GM19099 (cell line): Measurements from ENCODE around the gene WNT7A.

Source experiments
- POLR2A ChIP-seq: IDR thresholded peaks from 3 replicates; pipeline ENCODE4 v1.6.1; 2011; ENCODE audit warnings: low read depth; ENCODE audit not compliant: insufficient read length; ENCODE audit errors: extremely low read depth

WNT7A gene

DNA sequence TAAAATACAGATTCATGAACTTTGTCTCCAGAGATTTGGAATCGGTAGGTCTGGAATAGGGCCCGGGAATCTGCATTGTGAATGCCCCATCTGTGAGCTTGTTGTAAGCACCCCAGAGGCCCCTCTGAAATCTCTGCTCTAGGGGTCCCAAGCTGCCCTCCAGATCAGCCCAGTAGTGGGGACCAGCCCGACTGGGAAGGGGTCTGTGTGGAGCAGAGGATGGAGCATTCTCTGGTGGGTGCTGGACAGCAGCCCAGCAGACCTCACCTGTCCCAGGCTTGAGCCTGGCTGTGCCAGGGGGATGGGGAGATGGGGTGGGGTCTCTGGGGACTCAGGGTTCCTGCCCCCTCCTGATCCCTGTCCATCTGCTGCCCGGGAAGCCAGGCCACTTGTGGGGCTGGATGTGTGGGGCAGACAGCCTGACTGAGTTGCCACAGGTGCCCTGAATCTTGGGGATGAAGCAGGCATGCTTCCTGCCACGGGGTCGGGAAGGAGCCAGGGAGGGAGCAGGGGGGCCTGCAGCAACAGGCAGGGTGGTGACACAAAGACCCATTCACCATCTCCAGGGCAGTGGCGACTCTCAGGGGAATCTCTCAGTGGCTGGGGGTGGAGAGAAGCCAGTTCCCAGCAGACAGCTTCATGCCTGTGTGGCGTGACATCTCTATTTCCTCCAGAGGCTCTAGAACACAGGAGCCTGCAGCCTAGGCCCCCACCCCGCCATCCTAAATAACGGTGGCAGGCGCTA is 99.3 kb downstream of the WNT7A start:
- TF ChIP-seq POLR2A, result no peak

DNA sequence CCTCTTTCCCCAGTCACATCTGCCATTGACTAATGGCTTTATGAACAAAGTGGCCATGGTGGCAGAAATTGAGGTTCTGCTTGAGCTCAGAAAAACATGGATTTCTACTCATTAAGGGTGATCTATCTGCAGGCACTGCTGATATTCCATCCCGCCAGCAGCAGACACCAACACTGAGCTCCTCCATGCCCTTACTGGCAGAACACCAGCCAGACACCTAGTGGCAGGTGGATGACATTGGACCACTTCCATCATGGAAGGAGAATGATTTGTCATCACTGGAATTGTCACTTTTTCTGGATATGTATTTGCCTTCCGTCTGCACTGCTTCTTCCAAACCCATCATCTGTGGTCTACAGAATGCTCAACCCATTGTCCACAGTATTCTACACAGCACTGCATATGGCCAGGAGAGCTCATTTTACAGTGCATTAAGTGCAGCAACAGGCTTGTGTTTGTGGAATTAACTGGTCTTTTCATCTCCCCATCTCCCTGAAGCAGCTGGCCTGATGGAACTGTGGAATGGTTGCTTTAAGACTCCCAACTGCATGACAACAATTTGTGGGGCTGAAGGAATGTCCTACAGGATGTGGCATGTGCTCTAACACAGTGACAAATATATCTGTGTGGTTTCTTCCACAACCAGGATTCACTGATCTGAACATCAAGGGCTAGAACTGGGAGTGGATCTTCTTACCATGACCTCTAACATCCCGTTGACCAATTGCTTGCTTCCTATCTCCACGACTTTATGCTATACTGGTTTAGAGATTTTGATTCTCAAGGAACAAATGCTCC is 103.4 kb downstream of the WNT7A start:
- TF ChIP-seq POLR2A, result no peak

DNA sequence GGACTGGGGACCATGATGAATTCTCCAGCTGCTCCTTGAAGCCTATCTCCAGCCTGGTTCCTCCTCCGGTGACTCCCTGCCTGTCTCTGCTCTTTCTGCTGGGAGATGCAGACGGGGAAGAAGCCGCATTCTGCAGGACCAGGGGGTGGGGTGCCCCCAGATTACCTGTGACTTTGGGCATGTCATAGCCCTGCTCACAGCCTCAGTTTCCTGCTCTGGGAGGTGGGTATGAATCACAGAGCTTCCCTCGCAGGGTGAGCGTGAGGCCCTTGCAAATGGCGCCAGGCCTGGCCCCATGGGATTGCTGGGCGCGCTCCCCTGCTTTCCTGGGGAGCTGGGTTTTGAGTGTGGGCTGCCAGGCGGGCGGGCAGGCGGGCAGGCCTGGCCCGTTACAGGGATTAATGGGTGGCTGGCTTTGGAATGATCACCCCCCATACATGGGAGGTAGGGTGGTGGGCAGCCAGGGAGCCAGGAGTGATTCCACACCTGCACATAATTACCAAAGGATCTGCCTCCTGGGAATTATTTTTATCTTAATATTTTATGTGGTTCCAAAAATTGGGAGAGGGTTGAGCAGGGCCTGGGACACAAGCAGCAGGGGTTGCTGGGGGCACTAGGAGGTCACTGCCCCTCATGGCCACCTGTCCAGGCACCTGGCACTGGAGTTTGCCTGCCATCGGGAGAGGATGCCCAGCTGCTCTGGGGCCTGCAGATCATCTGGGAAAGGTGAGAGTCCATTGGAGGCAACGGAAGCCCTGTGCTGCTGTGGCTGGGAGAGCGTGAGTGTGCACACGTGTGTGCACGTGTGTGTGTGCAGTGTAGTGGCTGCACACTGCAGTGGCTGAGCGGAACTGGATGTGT is 106.8 kb downstream of the WNT7A start:
- no peak for TF ChIP-seq POLR2A

DNA sequence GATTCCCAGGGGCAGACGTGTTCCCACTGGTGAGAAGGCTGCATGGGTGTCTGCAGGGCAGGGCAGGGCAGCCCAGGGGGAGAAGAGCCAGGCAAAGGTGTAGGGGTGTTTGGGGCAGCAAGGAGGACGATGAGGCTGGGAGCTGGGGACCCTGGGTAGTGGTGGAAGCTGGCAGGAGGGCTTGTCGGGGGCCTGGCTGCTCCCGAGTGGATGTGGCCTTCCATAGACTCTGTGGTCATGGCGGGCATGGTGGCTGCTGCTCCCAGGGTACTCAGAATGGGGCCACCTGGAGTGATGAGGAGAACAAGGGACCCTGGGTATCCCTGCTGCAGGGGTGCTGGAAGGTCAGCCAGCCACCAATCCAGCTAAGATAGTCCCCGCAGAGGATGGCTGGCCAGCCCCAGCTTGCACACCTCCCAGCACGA is 107.5 kb downstream of the WNT7A start:
- TF ChIP-seq POLR2A, result no peak

DNA sequence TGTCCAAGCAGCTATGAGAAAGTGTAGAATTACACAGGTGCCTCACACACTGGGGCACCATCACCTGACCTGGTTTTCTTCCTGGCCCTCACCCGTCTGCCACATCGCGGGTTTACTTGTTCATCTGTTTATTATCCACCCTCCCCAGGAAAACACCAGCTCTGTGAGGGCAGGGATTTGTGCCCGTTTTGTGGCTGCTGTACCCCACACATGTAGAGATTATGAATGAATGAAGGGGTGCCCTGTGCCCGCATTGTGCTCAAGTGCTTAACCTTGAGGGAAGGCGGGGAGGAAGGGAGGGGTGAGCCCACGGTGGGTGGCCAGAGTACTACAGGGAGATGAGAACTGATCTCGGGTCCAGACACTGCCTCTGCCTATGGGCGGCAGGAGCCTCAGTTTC is 108.4 kb downstream of the WNT7A start:
- TF ChIP-seq POLR2A, result no peak

DNA sequence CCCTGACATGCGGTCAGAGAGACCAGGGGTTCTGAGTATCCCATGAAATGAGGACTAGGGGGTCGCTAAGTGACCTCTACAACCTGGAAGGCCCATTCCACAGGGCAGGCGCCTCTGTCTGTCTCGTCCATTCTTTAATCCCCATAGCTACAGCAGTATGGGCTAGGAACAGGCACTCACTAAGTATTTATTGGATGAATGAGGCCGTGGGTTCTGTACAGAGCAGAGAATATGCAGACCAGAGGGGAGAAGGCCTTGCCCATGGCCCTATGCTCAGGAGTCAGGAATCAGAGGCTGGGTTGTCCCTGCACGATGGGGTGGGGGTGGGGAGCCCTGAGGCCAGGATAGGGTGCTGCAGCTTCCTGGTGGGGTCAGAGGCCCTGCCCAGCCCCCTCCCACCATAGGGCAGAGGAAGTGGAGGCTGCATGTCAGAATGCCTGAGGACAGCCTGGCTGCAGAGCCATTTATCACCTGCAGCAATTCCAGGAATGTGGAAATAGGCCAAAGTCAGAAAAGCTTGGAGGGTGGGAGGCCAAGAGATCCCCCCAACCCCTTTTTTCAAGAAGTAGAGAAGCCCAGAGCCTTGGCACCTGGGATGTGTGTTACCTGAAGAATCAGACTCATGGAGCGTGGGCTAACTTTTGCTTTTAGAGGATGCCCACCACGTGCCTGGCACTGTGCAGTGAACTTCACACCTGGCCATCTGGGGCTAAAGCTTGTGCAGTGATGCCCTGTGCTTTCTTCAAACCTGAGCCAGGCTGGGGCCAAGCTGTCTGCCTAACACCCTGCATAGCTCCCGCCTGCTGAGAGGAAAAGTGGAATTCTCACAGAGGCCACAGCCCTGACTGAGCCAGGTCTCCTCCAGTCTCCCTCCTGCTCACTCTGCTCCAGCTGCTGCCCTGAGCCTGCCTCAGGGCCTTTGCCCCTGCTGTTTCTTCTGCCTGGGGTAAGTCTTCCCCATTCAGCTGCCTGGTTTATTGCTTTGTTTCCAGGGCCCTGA is 109.4 kb downstream of the WNT7A start:
- TF ChIP-seq POLR2A, result no peak

DNA sequence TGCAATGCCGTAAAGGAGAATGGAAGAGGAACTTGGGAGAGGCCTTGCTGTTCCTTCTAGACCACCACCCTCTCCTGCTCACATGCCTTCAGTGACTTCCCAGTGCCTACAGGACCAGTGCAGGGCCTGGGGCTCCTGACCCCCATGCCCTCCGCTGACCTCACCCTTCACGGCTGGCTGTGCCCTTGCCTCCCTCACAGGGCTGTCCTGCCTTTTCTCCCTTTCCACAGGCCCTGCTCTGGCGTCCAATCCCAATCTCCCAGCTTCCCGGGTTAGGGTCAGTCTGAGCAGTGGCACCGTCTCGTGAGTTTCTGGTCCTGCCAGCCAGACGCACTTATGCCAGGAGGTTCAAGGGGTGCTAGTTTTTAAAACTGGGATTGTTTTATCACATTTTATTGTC is 110.4 kb downstream of the WNT7A start:
- TF ChIP-seq POLR2A, result no peak

DNA sequence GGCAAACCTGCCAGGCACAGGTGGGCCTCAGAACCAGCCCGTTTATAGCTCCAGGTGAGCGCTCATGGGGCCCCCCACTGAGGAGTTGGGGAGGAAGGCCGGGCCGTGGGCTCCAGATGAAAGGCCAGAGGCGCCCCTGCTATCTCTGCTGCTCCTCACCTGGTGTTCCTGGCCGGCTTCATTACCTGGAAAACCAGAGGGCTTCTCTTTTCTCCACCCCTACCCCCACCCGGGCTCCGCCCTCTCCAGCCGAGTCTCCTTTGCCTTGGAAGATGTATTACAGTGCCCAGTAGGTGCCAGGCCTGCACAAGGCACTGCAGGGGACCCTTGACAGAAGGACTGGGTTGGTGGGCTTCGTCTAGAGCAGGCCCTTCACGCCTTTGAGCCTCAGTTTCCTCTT is 111.4 kb downstream of the WNT7A start:
- TF ChIP-seq POLR2A, result no peak

DNA sequence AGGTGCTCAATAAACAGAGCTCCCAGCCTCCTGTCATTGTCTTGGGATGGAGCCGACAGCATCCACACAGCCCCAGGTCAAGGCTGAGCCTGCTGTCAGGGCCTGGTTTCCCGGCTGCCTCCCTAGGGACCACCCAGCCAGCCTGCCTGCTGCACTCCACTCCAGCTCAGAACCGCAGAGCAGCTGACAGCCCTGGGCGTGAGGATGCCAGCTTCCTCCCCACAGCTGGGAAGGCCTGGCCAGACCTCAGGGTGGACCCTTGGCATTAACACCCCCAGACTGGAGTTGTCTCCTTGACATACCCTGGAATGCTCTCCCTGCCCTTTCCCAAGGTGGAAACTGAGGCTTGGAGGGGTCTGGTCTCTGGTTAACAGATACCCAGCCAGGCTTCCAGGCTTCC is 112.0 kb downstream of the WNT7A start:
- TF ChIP-seq POLR2A, result no peak

DNA sequence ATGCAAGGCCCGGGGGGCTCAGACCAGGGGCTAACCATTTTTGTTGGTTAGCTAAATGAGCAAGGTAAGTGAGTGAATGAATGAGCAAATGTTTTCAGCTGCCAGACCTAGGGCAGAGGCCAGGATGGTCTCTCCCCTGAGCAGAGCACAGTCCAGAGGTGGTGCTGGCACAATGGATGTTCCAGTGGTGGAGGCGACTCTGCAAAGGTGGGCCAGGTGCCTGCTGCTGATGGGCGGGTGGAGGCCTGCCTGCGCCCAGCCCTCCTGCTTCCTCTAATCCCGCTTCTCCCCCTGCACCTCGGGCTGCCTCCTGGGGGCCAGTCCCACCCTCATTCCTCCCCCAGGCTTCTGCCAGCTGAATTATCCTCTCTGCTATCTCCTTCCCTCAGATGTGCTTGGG is 112.8 kb downstream of the WNT7A start:
- TF ChIP-seq POLR2A, result no peak
